Lower leg skin (tissue), 3 donors: ENCODE results near the gene ELFN1.

ENCODE experiments used
- POLR2A ChIP-seq, 2 donors: fragments of 450-650 bp; IDR thresholded peaks; one replicate each; pipeline ENCODE4 v1.6.1; 2016 to 2017; ENCODE audit warnings: antibody characterized with exemption in 2 of 2, mild to moderate bottlenecking in 1 of 2, moderate library complexity in 1 of 2
- TF ChIP-seq, protein P1 (sequence below), 3 donors: fragments of 450-650 bp; IDR thresholded peaks; one replicate each; pipeline ENCODE4 v1.5.1; 2016; ENCODE audit warnings: antibody characterized with exemption in 3 of 3, mild to moderate bottlenecking in 3 of 3, moderate library complexity in 2 of 3

DNA sequence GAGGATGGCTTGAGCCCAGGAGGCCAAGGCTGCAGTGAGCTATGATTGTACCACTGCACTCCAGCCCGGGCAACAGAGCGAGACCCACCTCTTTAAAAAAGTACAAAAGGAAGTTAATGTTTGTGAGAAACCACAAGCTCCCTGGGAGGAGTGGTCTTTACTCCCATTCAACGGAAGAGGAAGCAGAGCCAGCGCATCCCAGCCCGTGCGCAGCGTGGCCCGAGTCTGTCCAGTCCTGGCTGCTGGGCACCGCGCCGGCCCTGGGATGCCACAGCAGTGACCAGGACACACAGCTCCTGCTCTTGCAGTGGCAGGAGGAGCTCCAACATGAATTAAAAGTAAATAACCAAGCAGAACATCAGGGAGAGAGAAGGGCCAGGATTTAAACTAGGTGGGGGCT, 68.4 kb downstream of the ELFN1 start:
- TF ChIP-seq, protein P1, sequence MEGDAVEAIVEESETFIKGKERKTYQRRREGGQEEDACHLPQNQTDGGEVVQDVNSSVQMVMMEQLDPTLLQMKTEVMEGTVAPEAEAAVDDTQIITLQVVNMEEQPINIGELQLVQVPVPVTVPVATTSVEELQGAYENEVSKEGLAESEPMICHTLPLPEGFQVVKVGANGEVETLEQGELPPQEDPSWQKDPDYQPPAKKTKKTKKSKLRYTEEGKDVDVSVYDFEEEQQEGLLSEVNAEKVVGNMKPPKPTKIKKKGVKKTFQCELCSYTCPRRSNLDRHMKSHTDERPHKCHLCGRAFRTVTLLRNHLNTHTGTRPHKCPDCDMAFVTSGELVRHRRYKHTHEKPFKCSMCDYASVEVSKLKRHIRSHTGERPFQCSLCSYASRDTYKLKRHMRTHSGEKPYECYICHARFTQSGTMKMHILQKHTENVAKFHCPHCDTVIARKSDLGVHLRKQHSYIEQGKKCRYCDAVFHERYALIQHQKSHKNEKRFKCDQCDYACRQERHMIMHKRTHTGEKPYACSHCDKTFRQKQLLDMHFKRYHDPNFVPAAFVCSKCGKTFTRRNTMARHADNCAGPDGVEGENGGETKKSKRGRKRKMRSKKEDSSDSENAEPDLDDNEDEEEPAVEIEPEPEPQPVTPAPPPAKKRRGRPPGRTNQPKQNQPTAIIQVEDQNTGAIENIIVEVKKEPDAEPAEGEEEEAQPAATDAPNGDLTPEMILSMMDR (IDR thresholded peaks at IDR 0.05), result no peak
- TF ChIP-seq POLR2A (IDR thresholded peaks at IDR 0.05), result no peak
